ENCODE results near the gene FSD1. TPM values are rescaled to one million over a fixed set of nuclear protein-coding genes. Genes with fewer than 3 reads are reported as not detected.

Gene FSD1
- total RNA-seq, 2 experiments from 2014 or later, result 0.98 to 1.0 TPM

- Mint-ChIP-seq H3K4me3 (no peak overlapping the region), H3K36me3 (ENCODE audit: low read depth) (peaks cover 20% of the 10 kb centered on the region), H3K4me1 (ENCODE audit: low read depth) (no peaks in the 10 kb centered on the region), H3K9me3 (no peaks in the 10 kb centered on the region), H3K27ac (no peak overlapping the region), H3K27me3 (no peaks in the 10 kb centered on the region)
- Histone ChIP-seq H3K36me3 (ENCODE audit: insufficient read depth, low read length) (peaks cover 44% of the 10 kb centered on the region), H3K9me3 (ENCODE audit: control insufficient read depth in 1 of 2, insufficient read depth in 1 of 2, low read length in 2 of 2) (no peaks in the 10 kb centered on the region), H3K27me3 (ENCODE audit: control insufficient read depth in 1 of 2, insufficient read depth in 2 of 2, low read length in 2 of 2) (no peaks in the 10 kb centered on the region), H3K4me1 (ENCODE audit: insufficient read depth, low read length) (no peaks in the 10 kb centered on the region), H3K4me3 (ENCODE audit: low read length) (no peak overlapping the region), H3K27ac (ENCODE audit: low read depth in 1 of 2, low read length in 2 of 2) (no peak overlapping the region)
- DNase-seq, result peak in 1 of 14 experiments; percentile 13
- no peak for TF ChIP-seq CTCF (IDR thresholded peaks at IDR 0.05)
- no peak for ATAC-seq (ENCODE audit: poor library complexity)
- intact Hi-C loops (cut with DNase I, micrococcal nuclease), result no loop called here
- CTCF ChIA-PET, result interaction anchor here (1.9 kb wide), 1 partner anchor 13 kb away, joined by 5 read pairs; no protein-coding TSS in a partner anchor
- POLR2A ChIA-PET, result no interaction called here
Measured at GRCh38 chr19:4357095-4357797, 52.8 kb downstream of the FSD1 start.

- Histone ChIP-seq H3K4me3 (ENCODE audit: low read length) (no peak overlapping the region), H3K4me1 (ENCODE audit: insufficient read depth, low read length) (no peaks in the 10 kb centered on the region), H3K27ac (ENCODE audit: low read depth in 1 of 2, low read length in 2 of 2) (no peak overlapping the region), H3K9me3 (ENCODE audit: control insufficient read depth in 1 of 2, insufficient read depth in 1 of 2, low read length in 2 of 2) (no peaks in the 10 kb centered on the region), H3K27me3 (ENCODE audit: control insufficient read depth in 1 of 2, insufficient read depth in 2 of 2, low read length in 2 of 2) (no peaks in the 10 kb centered on the region), H3K36me3 (ENCODE audit: insufficient read depth, low read length) (peaks cover 50% of the 10 kb centered on the region)
- no peak overlapping the region for H3K4me3 Mint-ChIP-seq
- H3K4me1 Mint-ChIP-seq (ENCODE audit: low read depth), result no peaks in the 10 kb centered on the region
- no peaks in the 10 kb centered on the region for H3K27me3 Mint-ChIP-seq
- ChIA-PET POLR2A (no interaction called here), CTCF (interaction anchor here (1.9 kb wide), 1 partner anchor 12 kb away, joined by 5 read pairs; no protein-coding TSS in a partner anchor)
- peaks cover 18% of the 10 kb centered on the region for H3K36me3 Mint-ChIP-seq (ENCODE audit: low read depth)
- no peak overlapping the region for H3K27ac Mint-ChIP-seq
- peak in 1 of 14 experiments; percentile 18 for DNase-seq
- TF ChIP-seq CTCF (IDR thresholded peaks at IDR 0.05), result no peak
- intact Hi-C loops (cut with DNase I, micrococcal nuclease), result no loop called here
- no peaks in the 10 kb centered on the region for H3K9me3 Mint-ChIP-seq
- no peak for ATAC-seq (ENCODE audit: poor library complexity)
Measured at GRCh38 chr19:4357921-4358326, 53.5 kb downstream of the FSD1 start.

- H3K4me3 ChIP-seq (ENCODE audit: low read length), result no peak overlapping the region
- no peak for ATAC-seq (ENCODE audit: poor library complexity)
- intact Hi-C loops (cut with DNase I, micrococcal nuclease), result no loop called here
- H3K4me3 Mint-ChIP-seq, result no peak overlapping the region
- H3K4me1 Mint-ChIP-seq (ENCODE audit: low read depth), result no peaks in the 10 kb centered on the region
- H3K27ac Mint-ChIP-seq, result no peak overlapping the region
- no peaks in the 10 kb centered on the region for H3K9me3 Mint-ChIP-seq
- DNase-seq, result peak in 1 of 14 experiments; percentile 18
- peaks cover 61% of the 10 kb centered on the region for H3K36me3 ChIP-seq (ENCODE audit: insufficient read depth, low read length)
- H3K27me3 ChIP-seq (ENCODE audit: control insufficient read depth in 1 of 2, insufficient read depth in 2 of 2, low read length in 2 of 2), result no peaks in the 10 kb centered on the region
- POLR2A ChIA-PET, result no interaction called here
- TF ChIP-seq CTCF (IDR thresholded peaks at IDR 0.05), result no peak
- no peaks in the 10 kb centered on the region for H3K9me3 ChIP-seq (ENCODE audit: control insufficient read depth in 1 of 2, insufficient read depth in 1 of 2, low read length in 2 of 2)
- peaks cover 18% of the 10 kb centered on the region for H3K36me3 Mint-ChIP-seq (ENCODE audit: low read depth)
- H3K4me1 ChIP-seq (ENCODE audit: insufficient read depth, low read length), result no peaks in the 10 kb centered on the region
- CTCF ChIA-PET, result interaction anchor here (1.9 kb wide), 1 partner anchor 11 kb away, joined by 5 read pairs; no protein-coding TSS in a partner anchor
- no peaks in the 10 kb centered on the region for H3K27me3 Mint-ChIP-seq
- no peak overlapping the region for H3K27ac ChIP-seq (ENCODE audit: low read depth in 1 of 2, low read length in 2 of 2)
Measured at GRCh38 chr19:4358709-4359626, 54.6 kb downstream of the FSD1 start.

Data from CD4-positive, alpha-beta T cell (primary cell).